Hepatocyte (in vitro differentiated cells): ENCODE measurements around the gene PSMA7. TPM values are rescaled to one million over a fixed set of nuclear protein-coding genes. Genes with fewer than 3 reads are reported as not detected.

Experiments
- DNase-seq: peaks from one replicate; pipeline ENCODE4 v3.0.0-alpha.2; 2016; ENCODE audit warnings: low spot score
- H2AFZ ChIP-seq: fragments of 200-600 bp; sonication (generic); 2 replicates; pipeline ENCODE4 v1.6.0; 2016; ENCODE audit warnings: antibody characterized with exemption, mild to moderate bottlenecking
- H3K27ac ChIP-seq: fragments of 200-600 bp; sonication (generic); 2 replicates; pipeline ENCODE4 v1.5.1; 2016; ENCODE audit warnings: mild to moderate bottlenecking
- H3K27me3 ChIP-seq: fragments of 200-600 bp; sonication (generic); 2 replicates; pipeline ENCODE4 v1.6.1; 2016
- H3K36me3 ChIP-seq: fragments of 200-600 bp; sonication (generic); replicated peaks from 2 replicates; pipeline ENCODE4 v1.5.1; 2016; ENCODE audit warnings: low read depth; ENCODE audit not compliant: insufficient read depth
- H3K4me1 ChIP-seq: fragments of 200-600 bp; sonication (generic); 2 replicates; pipeline ENCODE4 v1.5.1; 2016; ENCODE audit warnings: mild to moderate bottlenecking, moderate library complexity; ENCODE audit not compliant: insufficient read depth
- H3K4me2 ChIP-seq: fragments of 200-600 bp; sonication (generic); 2 replicates; pipeline ENCODE4 v1.6.0; 2016
- H3K4me3 ChIP-seq: fragments of 200-600 bp; sonication (generic); 2 replicates; pipeline ENCODE4 v1.5.1; 2016; ENCODE audit warnings: mild to moderate bottlenecking
- H3K79me2 ChIP-seq: fragments of 200-600 bp; sonication (generic); 2 replicates; pipeline ENCODE4 v1.6.0; 2017; ENCODE audit warnings: mild to moderate bottlenecking
- H3K9me2 ChIP-seq: fragments of 200-600 bp; sonication (generic); replicated peaks from 2 replicates; pipeline ENCODE4 v1.6.0; 2017; ENCODE audit warnings: mild to moderate bottlenecking; ENCODE audit not compliant: insufficient read depth
- H3K9me3 ChIP-seq: fragments of 200-600 bp; sonication (generic); 2 replicates; pipeline ENCODE4 v1.5.1; 2016; ENCODE audit warnings: low read depth, mild to moderate bottlenecking
- H4K20me1 ChIP-seq: fragments of 200-600 bp; sonication (generic); 2 replicates; pipeline ENCODE4 v1.6.0; 2016; ENCODE audit warnings: mild to moderate bottlenecking; ENCODE audit not compliant: insufficient read depth, poor library complexity, severe bottlenecking
- CTCF ChIP-seq: fragments of 200-600 bp; sonication (generic); IDR thresholded peaks from 2 replicates; pipeline ENCODE4 v1.5.1; 2016; ENCODE audit warnings: antibody characterized with exemption, mild to moderate bottlenecking; ENCODE audit not compliant: poor library complexity
- EZH2 ChIP-seq: fragments of 200-600 bp; sonication (generic); IDR thresholded peaks from 2 replicates; pipeline ENCODE4 v1.6.1; 2016; ENCODE audit warnings: antibody characterized with exemption, mild to moderate bottlenecking, borderline replicate concordance
- EZH2phosphoT487 ChIP-seq: fragments of 200-600 bp; sonication (generic); IDR thresholded peaks from one replicate; pipeline ENCODE4 v1.6.1; 2018; ENCODE audit warnings: antibody characterized with exemption, mild to moderate bottlenecking, low read depth, moderate library complexity; ENCODE audit not compliant: unreplicated experiment, severe bottlenecking
- whole genome bisulfite sequencing: methylation state at CpG from one replicate; pipeline ENCODE4 v1.1.6; 2016; ENCODE audit warnings: low lambda C conversion rate; ENCODE audit errors: missing lambda C conversion rate; 5-methylcytosine and 5-hydroxymethylcytosine counted together
- polyA plus RNA-seq: library from polyadenylated mRNA; unstranded; fragments of >200 nt; fragmentation: Nextera tagmentation; extraction: Ambion mirVana; gene quantifications from 2 replicates; pipeline ENCODE4 v1.2.1, GENCODE V29; 2016
- total RNA-seq: library from RNA; depleted of rRNA; stranded (reverse); fragments of >200 nt; gene quantifications from 2 replicates; pipeline ENCODE4 v1.2.3, GENCODE V29; 2014

The PSMA7 gene
- total and polyA plus RNA-seq, 2 experiments from 2014 or later = 277 to 408 TPM

GRCh38 chr20:62159052-62159451, 15.9 kb upstream of the PSMA7 start:
- no peak overlapping the region for H2AFZ ChIP-seq
- no peak overlapping the region for H3K27ac ChIP-seq
- no peak for DNase-seq
- peaks cover 42% of the 10 kb centered on the region for H3K79me2 ChIP-seq
- 97% methylated on average over 11 of the region's 11 CpGs for WGBS
- H3K9me3 ChIP-seq = no peaks in the 10 kb centered on the region
- no peak overlapping the region for H3K4me2 ChIP-seq
- TF ChIP-seq CTCF = no peak
- H3K4me3 ChIP-seq = no peak overlapping the region
- peaks cover 28% of the 10 kb centered on the region for H4K20me1 ChIP-seq
- H3K9me2 ChIP-seq = no peaks in the 10 kb centered on the region
- H3K36me3 ChIP-seq = no peaks in the 10 kb centered on the region
- H3K4me1 ChIP-seq = no peaks in the 10 kb centered on the region
- no peaks in the 10 kb centered on the region for H3K27me3 ChIP-seq

- TF ChIP-seq EZH2phosphoT487 = no peak
- TF ChIP-seq EZH2 = no peak
- peaks cover 31% of the 10 kb centered on the region for H4K20me1 ChIP-seq
- no peak for DNase-seq
- H2AFZ ChIP-seq = no peak overlapping the region
- H3K79me2 ChIP-seq = peaks cover 47% of the 10 kb centered on the region
- H3K9me3 ChIP-seq = no peaks in the 10 kb centered on the region
- no peaks in the 10 kb centered on the region for H3K36me3 ChIP-seq
- no peaks in the 10 kb centered on the region for H3K27me3 ChIP-seq
- no peak overlapping the region for H3K4me2 ChIP-seq
- H3K4me3 ChIP-seq = no peak overlapping the region
- no peaks in the 10 kb centered on the region for H3K4me1 ChIP-seq
- no peaks in the 10 kb centered on the region for H3K9me2 ChIP-seq
- H3K27ac ChIP-seq = no peak overlapping the region
- 98% methylated on average over 21 of the region's 22 CpGs for WGBS
These were observed 15.3 kb upstream of the PSMA7 start for GRCh38 chr20:62158541-62158940.

GRCh38 chr20:62158088-62158400, 14.8 kb upstream of the PSMA7 start:
- TF ChIP-seq CTCF (no peak), EZH2 (no peak), EZH2phosphoT487 (no peak)
- H3K4me2 ChIP-seq = no peak overlapping the region
- no peak overlapping the region for H3K4me3 ChIP-seq
- DNase-seq = no peak
- H4K20me1 ChIP-seq = peaks cover 31% of the 10 kb centered on the region
- H3K27ac ChIP-seq = no peak overlapping the region
- peaks cover 52% of the 10 kb centered on the region for H3K79me2 ChIP-seq
- no peaks in the 10 kb centered on the region for H3K36me3 ChIP-seq
- no peaks in the 10 kb centered on the region for H3K27me3 ChIP-seq
- no peaks in the 10 kb centered on the region for H3K9me3 ChIP-seq
- no peak overlapping the region for H2AFZ ChIP-seq
- H3K9me2 ChIP-seq = no peaks in the 10 kb centered on the region
- WGBS = 98% methylated on average over 12 of the region's 12 CpGs
- no peaks in the 10 kb centered on the region for H3K4me1 ChIP-seq

- Histone ChIP-seq H3K4me3 (no peak overlapping the region), H3K79me2 (peaks cover 57% of the 10 kb centered on the region)
- 88% methylated on average over 24 of the region's 25 CpGs for WGBS
These were observed 14.3 kb upstream of the PSMA7 start for GRCh38 chr20:62157387-62158087.

More at GRCh38 chr20:62157387-62158087, 14.3 kb upstream of the PSMA7 start:
- Histone ChIP-seq H3K4me2 (no peak overlapping the region), H3K27me3 (no peaks in the 10 kb centered on the region), H3K9me3 (no peaks in the 10 kb centered on the region), H3K4me1 (no peaks in the 10 kb centered on the region), H4K20me1 (peaks cover 31% of the 10 kb centered on the region), H2AFZ (no peak overlapping the region), H3K9me2 (no peaks in the 10 kb centered on the region), H3K36me3 (no peaks in the 10 kb centered on the region), H3K27ac (no peak overlapping the region)
- no peak for DNase-seq
- TF ChIP-seq EZH2phosphoT487 = no peak
- no peak for TF ChIP-seq EZH2
- TF ChIP-seq CTCF = no peak
